HFFc6 (cell line): ENCODE data around the gene P3H1. TPM values are rescaled to one million over a fixed set of nuclear protein-coding genes. Genes with fewer than 3 reads are reported as not detected.

ENCODE experiments used
- DNase-seq: peaks from one replicate; pipeline ENCODE4 v3.0.0-alpha.2; 2018
- H3K27ac Mint-ChIP-seq: 2 replicates; pipeline ENCODE4 v1.8.0; 2020; ENCODE audit warnings: mild to moderate bottlenecking, mixed read lengths
- H3K27me3 Mint-ChIP-seq: 2 replicates; pipeline ENCODE4 v1.8.0; 2021; ENCODE audit warnings: mild to moderate bottlenecking, moderate library complexity, mixed read lengths; ENCODE audit not compliant: insufficient read depth
- H3K36me3 Mint-ChIP-seq: 2 replicates; pipeline ENCODE4 v1.8.0; 2021; ENCODE audit warnings: low read depth, mixed read lengths
- H3K4me1 Mint-ChIP-seq: 2 replicates; pipeline ENCODE4 v1.8.0; 2020; ENCODE audit warnings: low read depth, mixed read lengths
- H3K4me3 Mint-ChIP-seq: 2 replicates; pipeline ENCODE4 v1.8.0; 2020; ENCODE audit warnings: mild to moderate bottlenecking, moderate library complexity, mixed read lengths
- H3K9me3 Mint-ChIP-seq: 2 replicates; pipeline ENCODE4 v1.8.0; 2020; ENCODE audit warnings: mild to moderate bottlenecking, mixed read lengths
- CTCF ChIP-seq: fragments of 200-600 bp; sonication (generic); IDR thresholded peaks from 2 replicates; pipeline ENCODE4 v1.5.0; 2021; ENCODE audit warnings: antibody characterized with exemption, mild to moderate bottlenecking
- total RNA-seq, 6 experiments: library from RNA; stranded (reverse); fragmentation: NEBNext Ultra II Directional; extraction: Animal tissue kit (Norgen Biotek cat#: 25700); gene quantifications; 2 replicates in 1 of 6; 3 replicates in 5 of 6; pipeline ENCODE4 v1.2.3, GENCODE V29; 2021

P3H1 gene
- total RNA-seq, 6 experiments from 2014 or later: 115 to 169 (median 126) TPM

DNA sequence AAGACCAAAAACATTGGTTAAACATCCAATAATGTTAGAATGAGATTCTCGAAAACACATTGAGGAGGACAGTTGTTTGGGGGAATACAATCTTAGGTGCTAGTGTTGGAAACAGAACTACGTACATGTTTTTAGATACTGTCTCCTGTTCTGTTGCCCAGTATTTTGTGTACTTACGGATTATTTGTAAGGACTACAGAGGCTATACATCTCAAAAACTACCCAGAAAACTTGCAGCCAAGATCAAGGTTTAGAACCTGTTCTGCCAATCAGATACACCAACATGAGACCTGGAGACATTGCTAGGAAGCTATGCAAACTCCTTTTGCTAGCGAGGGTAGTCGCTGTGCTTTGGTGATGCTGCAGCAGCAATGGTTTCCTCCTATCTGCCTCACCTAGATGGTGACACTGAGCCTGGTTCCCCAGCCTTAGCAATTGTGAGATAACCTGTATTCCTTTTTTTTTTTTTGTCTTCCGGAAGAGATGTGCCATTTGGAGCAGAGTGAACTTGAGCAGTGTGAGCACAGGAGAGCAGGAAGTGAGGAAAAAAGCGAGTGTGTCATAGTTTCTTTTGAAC, 62.9 kb downstream of the P3H1 start:
- Mint-ChIP-seq H3K4me3 (no peak overlapping the region), H3K27me3 (no peaks in the 10 kb centered on the region), H3K4me1 (peaks cover 17% of the 10 kb centered on the region), H3K9me3 (no peaks in the 10 kb centered on the region), H3K27ac (peak overlapping the region; percentile 12; the same call in 1 of the 2 replicates), H3K36me3 (peaks cover 76% of the 10 kb centered on the region)
- TF ChIP-seq CTCF: no peak
- DNase-seq: no peak

- TF ChIP-seq CTCF: no peak
- peaks cover 89% of the 10 kb centered on the region for H3K36me3 Mint-ChIP-seq
- H3K27me3 Mint-ChIP-seq: no peaks in the 10 kb centered on the region
- peak; percentile 22 for DNase-seq
- no peaks in the 10 kb centered on the region for H3K9me3 Mint-ChIP-seq
- peak overlapping the region; percentile 18; the same call in 1 of the 2 replicates for H3K27ac Mint-ChIP-seq
- peaks cover 22% of the 10 kb centered on the region for H3K4me1 Mint-ChIP-seq
- no peak overlapping the region for H3K4me3 Mint-ChIP-seq
Measured at GRCh38 chr1:42700006-42700405, 66.8 kb downstream of the P3H1 start.

DNA sequence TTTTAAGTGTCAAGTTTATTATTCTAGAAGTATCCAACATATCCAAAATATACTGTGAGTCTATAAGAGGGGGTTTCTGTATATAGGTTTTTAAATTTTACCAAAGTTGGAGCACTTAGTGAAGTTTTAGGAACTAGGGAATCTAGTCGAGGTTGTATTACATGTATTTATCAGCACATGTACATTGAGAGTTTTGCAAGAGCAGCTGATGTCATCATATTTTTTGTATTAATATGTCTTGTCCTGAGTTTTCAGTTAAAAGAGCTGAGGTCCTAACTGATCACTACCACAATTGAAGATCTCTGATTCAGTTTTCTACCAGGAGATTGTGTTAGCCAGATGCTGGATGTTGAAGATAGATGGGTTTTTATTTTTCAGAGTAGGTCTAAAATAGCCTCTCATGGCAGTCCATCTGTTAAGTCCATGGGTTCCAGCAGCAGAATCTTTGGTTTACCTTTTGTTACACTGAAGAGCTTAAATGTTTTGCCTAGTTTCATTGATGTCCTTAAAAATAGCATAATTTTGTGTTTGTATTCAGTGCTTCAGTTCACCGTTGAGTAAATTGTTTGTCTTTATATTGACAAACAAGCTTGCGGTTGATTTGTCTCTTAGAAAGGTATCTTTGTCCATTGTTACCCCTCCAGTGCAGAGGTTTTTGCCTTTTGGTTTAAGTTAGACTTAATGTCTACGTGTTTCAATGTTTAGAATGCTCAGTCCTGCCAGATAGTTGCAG, 68.6 kb downstream of the P3H1 start:
- peaks cover 36% of the 10 kb centered on the region for H3K4me1 Mint-ChIP-seq
- no peak overlapping the region for H3K4me3 Mint-ChIP-seq
- DNase-seq: no peak
- H3K36me3 Mint-ChIP-seq: peaks cover 86% of the 10 kb centered on the region
- H3K9me3 Mint-ChIP-seq: no peaks in the 10 kb centered on the region
- TF ChIP-seq CTCF: no peak
- H3K27ac Mint-ChIP-seq: peak overlapping the region; percentile 45; the same call in 1 of the 2 replicates
- H3K27me3 Mint-ChIP-seq: no peaks in the 10 kb centered on the region

Other genes with a start within 250 kb of the P3H1 start
- 10 to 100 TPM; 30.0 to 45.6 (median 40.0) TPM for gene PPIH, start 108.6 kb downstream of the P3H1 start, total RNA-seq
- gene YBX1, start 84.6 kb downstream of the P3H1 start, total RNA-seq: 100 to 1,000 TPM; 736 to 879 (median 836) TPM
- not detected for gene CLDN19, start 26.8 kb downstream of the P3H1 start, total RNA-seq
- gene C1orf50, start 221 bp upstream of the P3H1 start, total RNA-seq: 1 to 10 TPM; 4.9 to 8.8 (median 6.0) TPM
- not detected for gene TMEM269, start 18.0 kb upstream of the P3H1 start, total RNA-seq
- 10 to 100 TPM in 3 of 6 experiments, 1 to 10 TPM in 3; 8.9 to 12.3 (median 10.4) TPM for gene ERMAP, start 50.1 kb upstream of the P3H1 start, total RNA-seq
- gene SVBP, start 50.4 kb upstream of the P3H1 start, total RNA-seq: 10 to 100 TPM in 5 of 6 experiments, 1 to 10 TPM in 1; 9.6 to 17.8 (median 14.7) TPM
- gene ZNF691, start 79.6 kb upstream of the P3H1 start, total RNA-seq: 1 to 10 TPM; 4.3 to 5.8 (median 5.4) TPM
- gene SLC2A1, start 191.8 kb upstream of the P3H1 start, total RNA-seq: 100 to 1,000 TPM in 4 of 6 experiments, 10 to 100 TPM in 2; 89.7 to 174 (median 105) TPM